GM21723 (cell line): ENCODE measurements around the gene ABCG1.

Experiments
- ATAC-seq: cut with Tn5 transposase; IDR thresholded peaks from one replicate; pipeline ENCODE4 v1.9.1; 2021; ENCODE audit warnings: mild to moderate bottlenecking, moderate library complexity; ENCODE audit not compliant: unreplicated experiment

Gene ABCG1

DNA sequence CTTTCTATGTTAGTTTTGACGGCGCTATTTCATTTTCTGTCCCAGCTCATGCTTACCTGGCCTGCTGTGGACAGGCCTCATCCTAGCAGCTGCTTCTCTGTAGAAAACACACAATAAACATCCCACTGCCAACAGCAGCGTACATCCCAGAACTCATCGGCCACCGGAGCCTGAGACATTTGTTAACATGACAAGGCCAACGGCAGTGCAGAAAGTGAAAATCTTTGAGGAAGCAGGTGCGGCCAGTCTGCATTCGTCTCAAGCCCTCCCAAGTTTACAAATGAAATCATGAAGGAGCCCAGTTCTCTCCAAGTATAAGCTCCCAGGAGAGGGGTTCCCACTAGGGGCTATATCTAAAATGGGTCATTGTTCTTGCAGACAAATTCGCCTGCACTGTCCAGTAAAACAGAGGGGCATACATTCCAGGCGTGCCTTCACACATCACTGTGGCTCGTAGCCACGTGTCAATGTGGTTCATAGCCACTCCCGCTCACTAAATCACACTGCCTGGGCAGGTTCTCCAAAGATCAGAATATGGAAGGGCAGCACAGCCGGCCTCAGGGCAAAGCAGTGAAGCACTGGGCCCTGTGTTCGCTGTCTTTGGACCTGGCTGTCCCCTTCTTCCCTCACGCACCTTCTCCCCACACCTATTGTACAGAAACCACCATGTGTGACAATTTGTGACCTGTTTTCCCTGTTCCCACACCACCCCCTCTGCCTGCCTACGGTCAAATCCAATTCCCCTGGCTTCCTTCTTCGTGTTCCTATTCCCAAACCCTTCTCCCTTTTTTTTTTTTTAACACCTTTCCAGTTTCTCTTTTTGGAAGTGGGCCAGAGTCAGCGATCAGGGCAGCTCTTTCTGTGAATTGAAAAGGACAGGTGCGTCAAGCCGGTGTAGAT lies 27.0 kb upstream of the ABCG1 start:
- ATAC-seq = no peak

DNA sequence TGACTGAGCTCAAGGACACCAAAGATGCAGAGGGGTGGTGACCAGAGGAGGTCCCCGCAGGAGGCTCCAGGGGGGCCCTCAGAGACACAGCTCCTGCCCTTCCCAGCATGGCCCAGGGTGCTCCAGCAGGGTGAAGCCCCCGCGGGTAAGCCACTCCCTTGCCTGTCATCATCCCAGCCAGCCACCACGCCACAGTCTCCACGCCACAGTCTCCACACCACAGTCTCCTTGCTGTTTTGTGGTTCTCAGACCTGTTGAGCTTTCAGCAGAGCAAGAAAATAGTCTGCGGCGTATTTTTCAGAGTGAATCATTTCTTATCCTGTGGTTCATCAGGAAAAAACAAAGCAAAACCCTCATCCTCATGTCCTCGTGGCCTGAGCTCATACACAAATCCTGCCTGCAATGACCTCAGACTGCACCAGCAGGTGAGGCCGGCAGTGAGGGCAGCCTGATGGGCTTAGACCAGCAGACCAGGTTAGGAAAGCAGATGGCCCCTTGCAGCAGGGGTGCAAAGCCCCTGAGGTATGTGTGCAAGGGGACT lies 25.7 kb upstream of the ABCG1 start:
- no peak for ATAC-seq

- ATAC-seq = no peak
Observed at GRCh38 chr21:42193721-42194120, 25.2 kb upstream of the ABCG1 start.

DNA sequence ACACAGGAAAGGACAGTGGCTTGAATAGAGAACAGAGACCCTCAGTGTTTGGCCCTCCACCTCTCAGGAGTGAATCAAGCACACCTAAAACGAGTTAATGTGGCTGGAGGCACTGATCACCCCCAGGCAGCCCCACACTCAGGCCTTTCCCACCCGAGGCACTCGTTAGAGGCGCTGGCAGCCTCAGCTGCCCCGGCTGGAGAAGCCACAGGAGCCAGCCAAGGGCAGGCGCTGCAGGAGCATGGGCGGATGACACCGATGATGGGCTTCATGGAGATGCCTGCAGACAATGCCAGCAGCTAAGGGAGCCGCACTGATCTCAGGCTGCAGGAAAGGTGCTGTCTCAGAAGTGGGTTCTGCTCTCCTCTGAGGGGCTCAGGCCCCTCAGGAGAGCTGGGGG lies 24.1 kb upstream of the ABCG1 start:
- ATAC-seq = no peak

DNA sequence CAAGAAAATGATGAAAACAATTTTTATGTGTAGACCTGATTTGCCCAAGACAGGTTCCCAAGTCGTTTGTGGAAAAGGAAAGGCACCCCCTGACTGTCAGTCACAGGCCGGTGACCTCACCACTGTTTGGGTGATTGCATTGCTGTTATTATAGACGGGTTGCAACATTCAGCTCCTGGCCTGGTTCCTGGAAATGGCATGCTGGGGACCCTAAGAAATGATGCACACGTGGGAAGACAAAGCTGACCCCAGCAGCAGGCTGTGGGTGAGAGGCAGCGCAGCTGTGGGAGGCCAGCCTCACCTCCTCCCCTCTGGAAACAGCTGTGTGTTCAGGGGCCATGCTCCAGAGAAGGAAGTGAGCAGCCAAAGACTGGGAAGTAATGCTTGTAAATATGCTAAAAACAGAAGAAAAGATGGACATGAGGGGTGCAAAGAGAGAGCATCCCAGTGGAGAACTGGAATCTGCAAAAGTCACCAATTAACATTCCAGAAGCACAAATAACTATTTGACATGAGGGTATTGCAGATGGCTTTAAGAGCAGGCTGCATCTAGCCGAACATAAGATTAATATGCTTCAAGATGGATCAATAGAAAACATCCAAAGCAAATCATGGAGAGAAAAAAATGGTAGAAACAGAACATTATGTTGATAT lies 23.4 kb upstream of the ABCG1 start:
- no peak for ATAC-seq

GRCh38 chr21:42198929-42199867 lies 19.7 kb upstream of the ABCG1 start:
- ATAC-seq = no peak

- ATAC-seq = no peak
Observed at GRCh38 chr21:42199868-42200463, 19.0 kb upstream of the ABCG1 start.

GRCh38 chr21:42200906-42201614 lies 17.9 kb upstream of the ABCG1 start:
- ATAC-seq = no peak

DNA sequence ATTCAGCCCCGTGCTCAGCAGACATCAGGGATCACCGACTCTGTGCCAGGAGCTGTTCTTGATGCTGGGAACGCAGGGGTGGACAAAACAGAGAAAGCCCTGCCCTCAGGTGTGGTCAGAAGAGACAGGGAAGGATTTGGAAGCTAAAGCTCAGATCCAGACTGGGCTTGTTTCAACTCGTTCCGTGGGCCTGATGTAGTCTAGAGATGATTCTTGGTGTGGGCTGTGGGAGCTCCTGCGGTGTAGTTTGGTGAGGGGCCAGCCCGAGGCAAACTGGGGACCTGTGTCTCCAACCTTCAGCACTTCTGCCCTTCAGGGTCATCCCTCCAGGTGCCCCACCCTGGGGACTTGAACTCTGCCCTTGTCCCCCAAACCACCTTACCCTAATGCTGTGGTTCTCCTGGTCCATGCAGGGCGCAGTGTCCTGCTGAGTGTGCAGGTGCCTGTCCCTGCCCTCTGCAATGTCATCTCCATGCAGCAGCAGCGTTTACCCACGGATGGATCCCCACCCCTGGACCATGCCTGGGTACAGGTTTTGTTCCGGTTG lies 17.3 kb upstream of the ABCG1 start:
- no peak for ATAC-seq

- ATAC-seq = no peak
Observed at GRCh38 chr21:42202321-42202720, 16.6 kb upstream of the ABCG1 start.

GRCh38 chr21:42203321-42203720 lies 15.6 kb upstream of the ABCG1 start:
- no peak for ATAC-seq

- no peak for ATAC-seq
Observed at GRCh38 chr21:42203936-42204335, 15.0 kb upstream of the ABCG1 start.

DNA sequence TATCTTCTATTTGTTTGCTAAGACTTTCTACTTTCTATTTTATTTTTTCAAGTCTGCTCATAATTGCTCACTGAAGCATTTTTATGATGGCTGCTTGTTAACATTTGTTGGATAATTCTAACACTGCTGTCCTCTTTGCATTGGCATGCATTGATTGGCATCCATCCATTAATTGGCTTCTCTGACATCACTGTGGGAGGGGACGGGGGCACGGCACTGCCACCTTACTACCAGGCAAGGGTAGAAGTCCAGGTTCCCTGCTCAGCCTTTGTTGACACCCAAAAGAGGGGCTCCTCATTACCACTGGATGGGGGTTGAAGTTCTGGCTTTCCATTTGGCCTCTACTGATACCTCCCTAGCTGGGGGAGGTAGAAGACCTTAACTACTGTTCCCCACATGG lies 11.5 kb upstream of the ABCG1 start:
- no peak for ATAC-seq

DNA sequence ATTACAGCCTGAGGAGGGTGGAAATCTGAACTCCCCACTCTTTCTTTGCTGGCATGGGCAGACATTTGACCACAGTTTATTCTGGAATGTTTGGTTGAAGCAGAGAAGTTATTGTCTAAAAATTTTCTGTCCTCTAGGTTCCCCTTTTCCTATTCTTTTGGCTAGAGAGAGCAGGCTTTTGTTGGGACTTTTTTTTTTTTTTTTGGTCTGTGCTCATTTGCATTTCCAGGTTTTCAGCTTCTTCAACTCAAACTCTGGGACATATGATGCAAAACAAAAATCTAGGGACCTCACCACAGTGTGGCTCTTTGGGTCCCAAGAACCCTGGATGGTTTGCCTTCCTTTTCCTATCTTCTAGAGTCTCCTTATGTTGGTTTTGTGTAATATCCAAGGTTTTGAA lies 10.9 kb upstream of the ABCG1 start:
- ATAC-seq = no peak

DNA sequence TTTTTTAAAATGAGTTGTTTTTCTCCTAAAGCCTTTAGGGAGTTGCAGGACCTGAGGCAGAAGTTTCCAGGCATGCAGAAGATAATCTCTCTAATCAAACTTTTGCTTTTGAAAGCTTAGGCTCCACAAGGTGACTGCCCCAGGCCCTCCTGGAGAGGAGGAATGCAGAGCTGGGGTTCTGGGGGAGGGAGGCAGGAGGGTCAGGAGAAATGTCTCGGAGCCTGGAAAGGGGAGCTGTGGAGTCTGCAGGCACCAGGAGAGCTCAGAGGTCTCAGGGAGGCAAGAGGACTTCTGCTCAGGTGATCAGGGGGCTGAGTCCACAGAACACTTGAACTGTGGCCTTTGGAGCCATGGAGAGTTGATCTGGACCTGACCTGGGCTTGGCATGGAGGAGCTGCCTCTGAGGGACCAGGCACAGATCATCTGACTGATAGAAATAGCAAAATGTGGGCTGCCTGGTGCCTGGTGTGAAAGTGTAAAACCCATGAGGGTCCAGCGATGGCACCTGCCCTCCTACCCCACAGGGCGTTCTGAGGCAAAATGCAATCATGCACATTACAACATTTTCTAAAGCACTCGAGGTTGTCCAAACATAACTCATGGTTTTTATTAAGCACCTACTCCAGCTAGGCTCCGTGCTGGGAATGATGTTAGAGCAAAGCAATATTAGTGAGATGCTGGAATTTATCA lies 10.0 kb upstream of the ABCG1 start:
- ATAC-seq = no peak

- no peak for ATAC-seq
Observed at GRCh38 chr21:42209801-42210479, 9.0 kb upstream of the ABCG1 start.

DNA sequence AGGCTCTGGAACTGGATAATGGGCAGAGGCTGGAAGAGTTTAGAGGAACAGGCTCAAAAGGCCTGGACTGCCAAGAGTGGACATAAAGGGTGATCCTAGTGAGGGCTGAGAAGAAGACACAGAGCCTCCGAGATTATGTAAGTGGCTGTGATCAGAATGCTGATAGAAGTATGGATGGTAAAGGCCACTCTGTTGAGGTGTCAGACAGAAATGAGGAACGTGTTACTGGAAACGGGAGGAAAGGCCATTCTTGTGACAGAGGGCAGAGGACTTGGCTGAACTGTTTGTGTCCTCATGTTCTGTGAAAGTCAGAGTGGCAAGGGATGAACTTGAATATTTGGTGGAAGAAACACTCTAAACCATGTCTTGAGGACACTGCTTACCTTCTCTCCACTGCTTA lies 6.7 kb upstream of the ABCG1 start:
- ATAC-seq = no peak

- ATAC-seq = no peak
Observed at GRCh38 chr21:42213082-42213774, 5.7 kb upstream of the ABCG1 start.
